Keratinocyte (primary cell): ENCODE data around the gene SACM1L.

ENCODE experiments used
- CTCF ChIP-seq, 3 experiments: IDR thresholded peaks in 1 of 3; conservative IDR thresholded peaks in 1 of 3; optimal IDR thresholded peaks in 1 of 3; 2 replicates in 2 of 3; 3 replicates in 1 of 3; pipeline versions ENCODE3 to v1.5.1; 2011; ENCODE audit warnings: low read length in 3 of 3, mild to moderate bottlenecking in 3 of 3, moderate library complexity in 2 of 3, control low read depth in 1 of 3, inconsistent platforms in 1 of 3; ENCODE audit not compliant: insufficient read depth in 2 of 3; ENCODE audit errors: extremely low read depth in 1 of 3
- EZH2 ChIP-seq: IDR thresholded peaks from one replicate; pipeline ENCODE4 v1.6.1; 2012; ENCODE audit warnings: inconsistent platforms, mild to moderate bottlenecking, low read length, moderate library complexity

DNA sequence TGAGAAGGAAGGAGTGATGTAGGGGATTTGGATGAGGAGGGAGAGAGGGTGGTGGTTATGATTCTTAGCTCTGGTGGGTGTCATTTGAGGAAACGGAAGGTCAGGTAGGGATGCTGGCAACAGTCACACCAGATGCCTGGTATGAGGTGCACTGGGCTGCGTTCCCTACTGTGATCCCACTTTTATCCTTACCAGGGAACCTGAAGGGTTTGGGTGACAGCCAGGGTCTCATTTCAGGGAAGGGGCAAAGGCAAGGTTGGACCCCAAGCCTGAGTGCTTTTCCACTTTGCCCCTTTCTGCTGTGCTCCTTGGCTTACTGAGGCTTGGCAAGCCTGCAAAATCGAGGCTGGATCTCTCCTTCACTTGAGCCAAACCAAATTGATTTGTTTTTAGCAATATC, 36.0 kb upstream of the SACM1L start:
- TF ChIP-seq EZH2 (no peak), CTCF (optimal IDR thresholded peaks at IDR 0.05 in 1 of 3, IDR thresholded peaks at IDR 0.05 in 1 of 3, conservative IDR thresholded peaks at IDR 0.05 in 1 of 3; ENCODE audit: extremely low read depth in 1 of 3, insufficient read depth in 2 of 3, low read length in 3 of 3) (no peak)
